Endothelial cell of umbilical vein (primary cell): ENCODE measurements around the gene ADGRD1. TPM values are rescaled to one million over a fixed set of nuclear protein-coding genes. Genes with fewer than 3 reads are reported as not detected.

Experiments
- BruUV-seq: library from RNA; stranded (reverse); fragments of 400-500 nt; replicated peaks from 2 replicates; lab custom pipeline; 2021; lab: Mats Ljungman, UMichigan
- CTCF ChIA-PET: fragments of 300-600, 350-600 bp; sonication (Branson Sonifier 250); formaldehyde crosslinking; loops from one replicate; lab custom pipeline; 2021; ENCODE audit warnings: antibody characterized with exemption, inconsistent platforms; lab: Charles Lee
- POLR2A ChIA-PET: fragments of 300-600, 350-600 bp; sonication (Branson Sonifier 250); formaldehyde crosslinking; loops from one replicate; lab custom pipeline; 2021; ENCODE audit warnings: antibody characterized with exemption, inconsistent platforms; lab: Charles Lee
- DNase-seq: peaks from one replicate; pipeline ENCODE4 v3.0.0-alpha.2; 2011; ENCODE audit warnings: low read depth, low spot score
- FAIRE-seq: peaks from 2 replicates; lab custom pipeline; 2011; peaks lifted over from hg19 to GRCh38; lab: Jason Lieb, UNC
- H2AFZ ChIP-seq: 2 replicates; pipeline ENCODE4 v1.6.0; 2012; ENCODE audit warnings: low read depth, low read length, control low read depth, inconsistent platforms
- H3K27ac ChIP-seq: 2 replicates; pipeline ENCODE4 v1.5.1; 2011; ENCODE audit warnings: low read depth, mild to moderate bottlenecking, control low read depth, low read length, moderate library complexity; ENCODE audit not compliant: insufficient read depth
- H3K27me3 ChIP-seq, 2 experiments: 2 replicates each; pipeline versions ENCODE4 v1.6.0 to v1.6.1; 2011; ENCODE audit warnings: low read length in 2 of 2, mixed read lengths in 1 of 2; ENCODE audit not compliant: control insufficient read depth in 2 of 2, insufficient read depth in 2 of 2
- H3K36me3 ChIP-seq, 2 experiments: 2 replicates in 1 of 2; 3 replicates in 1 of 2; pipeline ENCODE4 v1.5.1; 2011; ENCODE audit warnings: low read length in 2 of 2, mild to moderate bottlenecking in 1 of 2, moderate library complexity in 1 of 2; ENCODE audit not compliant: control insufficient read depth in 2 of 2, insufficient read depth in 2 of 2; ENCODE audit errors: extremely low read depth in 1 of 2
- H3K4me1 ChIP-seq: 3 replicates; pipeline ENCODE4 v1.5.1; 2011; ENCODE audit warnings: mild to moderate bottlenecking, low read length; ENCODE audit not compliant: control insufficient read depth, insufficient read depth; ENCODE audit errors: extremely low read depth
- H3K4me2 ChIP-seq: 2 replicates; pipeline ENCODE4 v1.6.1; 2011; ENCODE audit warnings: low read length, control low read depth, mixed read lengths; ENCODE audit not compliant: insufficient read depth
- H3K4me3 ChIP-seq, 3 experiments: fragments of 200-600 bp in 1 of 3; sonication (generic), shearing (Covaris generic) in 1 of 3; replicated peaks in 1 of 3; 2 replicates each; pipeline ENCODE4 v1.5.1; 2011 to 2016; ENCODE audit warnings: control low read depth in 3 of 3, low read length in 3 of 3, mild to moderate bottlenecking in 2 of 3, inconsistent platforms in 1 of 3, low read depth in 1 of 3, moderate library complexity in 1 of 3; ENCODE audit not compliant: insufficient read depth in 1 of 3
- H3K79me2 ChIP-seq: 2 replicates; pipeline ENCODE4 v1.6.0; 2012; ENCODE audit warnings: low read length, inconsistent platforms; ENCODE audit not compliant: control insufficient read depth, insufficient read depth
- H3K9ac ChIP-seq: replicated peaks from 2 replicates; pipeline ENCODE3; 2011; ENCODE audit warnings: low read length, control low read depth; ENCODE audit not compliant: insufficient read depth; ENCODE audit errors: extremely low read depth
- H3K9me1 ChIP-seq: replicated peaks from 3 replicates; pipeline ENCODE4 v1.6.0; 2011; ENCODE audit warnings: mild to moderate bottlenecking, low read length; ENCODE audit not compliant: control insufficient read depth, insufficient read depth; ENCODE audit errors: extremely low read depth
- H3K9me3 ChIP-seq: replicated peaks from 2 replicates; pipeline ENCODE4 v1.5.1; 2012; ENCODE audit warnings: low read length, inconsistent platforms; ENCODE audit not compliant: control insufficient read depth, insufficient read depth
- H4K20me1 ChIP-seq: replicated peaks from 2 replicates; pipeline ENCODE3; 2011; ENCODE audit warnings: mild to moderate bottlenecking, low read length; ENCODE audit not compliant: control insufficient read depth, insufficient read depth; ENCODE audit errors: extremely low read depth
- EZH2 ChIP-seq: IDR thresholded peaks from 2 replicates; pipeline ENCODE4 v1.6.1; 2012; ENCODE audit warnings: borderline replicate concordance, low read depth, mild to moderate bottlenecking, moderate library complexity, low read length, inconsistent platforms; ENCODE audit not compliant: severe bottlenecking
- FOS ChIP-seq: IDR thresholded peaks from 2 replicates; pipeline ENCODE4 v1.6.1; 2011; ENCODE audit warnings: mild to moderate bottlenecking, low read length, moderate library complexity, borderline replicate concordance; ENCODE audit not compliant: insufficient read depth
- GATA2 ChIP-seq: IDR thresholded peaks from 2 replicates; pipeline ENCODE4 v1.7.0; 2011; ENCODE audit warnings: low read depth, mild to moderate bottlenecking, moderate library complexity, mixed read lengths, low read length; ENCODE audit not compliant: insufficient read length, insufficient read depth
- JUN ChIP-seq: IDR thresholded peaks from 2 replicates; pipeline ENCODE4 v1.6.1; 2011; ENCODE audit warnings: borderline replicate concordance, low read depth; ENCODE audit not compliant: insufficient read length, insufficient read depth
- MYC ChIP-seq: IDR thresholded peaks from one replicate; pipeline ENCODE4 v1.6.1; 2011; ENCODE audit warnings: mild to moderate bottlenecking, low read depth, low read length
- POLR2A ChIP-seq: IDR thresholded peaks from 2 replicates; pipeline ENCODE4 v1.6.1; 2012; ENCODE audit warnings: low read depth, mild to moderate bottlenecking, control low read depth, low read length
- POLR2AphosphoS5 ChIP-seq: IDR thresholded peaks from 2 replicates; pipeline ENCODE4 v1.6.1; 2012; ENCODE audit warnings: low read depth, mild to moderate bottlenecking, control low read depth, low read length, moderate library complexity; ENCODE audit not compliant: insufficient read depth
- dilution Hi-C: fragments of 300-500 bp; cut with MboI; formaldehyde crosslinking; loops from one replicate; pipeline ENCODE4 v1.15.0; 2019; ENCODE audit warnings: low sequenced_read_pairs; ENCODE audit not compliant: extremely low pct_ligation_motif_present
- intact Hi-C: fragments of 100-400 bp; cut with micrococcal nuclease; formaldehyde crosslinking; loops from one replicate; pipeline ENCODE4 v1.10.0; 2022
- polyA plus RNA-seq, 4 experiments: library from polyadenylated mRNA; depleted of rRNA in 3 of 4; stranded (reverse) in 3 of 4; unstranded in 1 of 4; fragments of >200 nt; gene quantifications; 2 replicates each; pipeline versions ENCODE4 v1.2.1 to v1.2.3, GENCODE V29; 2011 to 2012; ENCODE audit warnings: missing spikeins in 1 of 4
- total RNA-seq: library from RNA; stranded (reverse); gene quantifications from 2 replicates; pipeline ENCODE4 v1.2.3, GENCODE V29; 2021
- TF ChIP-seq, protein P1 (sequence below), 2 donors: IDR thresholded peaks; 1 replicate in 1 of 2; 2 replicates in 1 of 2; pipeline ENCODE4 v1.5.1; 2011; ENCODE audit warnings: low read length in 2 of 2, mild to moderate bottlenecking in 2 of 2, moderate library complexity in 2 of 2, control low read depth in 1 of 2, inconsistent platforms in 1 of 2, low read depth in 1 of 2; ENCODE audit not compliant: insufficient read depth in 1 of 2; ENCODE audit errors: extremely low read depth in 1 of 2
- TF ChIP-seq, protein P2 (sequence below): IDR thresholded peaks from 2 replicates; pipeline ENCODE4 v1.6.1; 2011; ENCODE audit not compliant: insufficient read depth, insufficient read length

The ADGRD1 gene
- total and polyA plus RNA-seq, 2 donors (not counting 3 experiments of a cell fraction or from before 2014, with no cell fraction given) = 0.07 TPM; not detected in 1

- H3K4me3 ChIP-seq = no peak overlapping the region
- H2AFZ ChIP-seq = no peak overlapping the region
- no peak overlapping the region for H3K27ac ChIP-seq
- no peaks in the 10 kb centered on the region for H3K79me2 ChIP-seq
- H3K4me1 ChIP-seq = no peaks in the 10 kb centered on the region
- DNase-seq (no peak), FAIRE-seq (no peak)
- TF ChIP-seq, protein P1, sequence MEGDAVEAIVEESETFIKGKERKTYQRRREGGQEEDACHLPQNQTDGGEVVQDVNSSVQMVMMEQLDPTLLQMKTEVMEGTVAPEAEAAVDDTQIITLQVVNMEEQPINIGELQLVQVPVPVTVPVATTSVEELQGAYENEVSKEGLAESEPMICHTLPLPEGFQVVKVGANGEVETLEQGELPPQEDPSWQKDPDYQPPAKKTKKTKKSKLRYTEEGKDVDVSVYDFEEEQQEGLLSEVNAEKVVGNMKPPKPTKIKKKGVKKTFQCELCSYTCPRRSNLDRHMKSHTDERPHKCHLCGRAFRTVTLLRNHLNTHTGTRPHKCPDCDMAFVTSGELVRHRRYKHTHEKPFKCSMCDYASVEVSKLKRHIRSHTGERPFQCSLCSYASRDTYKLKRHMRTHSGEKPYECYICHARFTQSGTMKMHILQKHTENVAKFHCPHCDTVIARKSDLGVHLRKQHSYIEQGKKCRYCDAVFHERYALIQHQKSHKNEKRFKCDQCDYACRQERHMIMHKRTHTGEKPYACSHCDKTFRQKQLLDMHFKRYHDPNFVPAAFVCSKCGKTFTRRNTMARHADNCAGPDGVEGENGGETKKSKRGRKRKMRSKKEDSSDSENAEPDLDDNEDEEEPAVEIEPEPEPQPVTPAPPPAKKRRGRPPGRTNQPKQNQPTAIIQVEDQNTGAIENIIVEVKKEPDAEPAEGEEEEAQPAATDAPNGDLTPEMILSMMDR (IDR thresholded peaks at IDR 0.05; ENCODE audit: extremely low read depth in 1 of 2, insufficient read depth in 1 of 2, low read depth in 1 of 2, low read length in 2 of 2) = no peak
- TF ChIP-seq FOS (no peak), GATA2 (no peak), POLR2AphosphoS5 (no peak), POLR2A (no peak), JUN (no peak), EZH2 (no peak), MYC (no peak)
- TF ChIP-seq, protein P2, sequence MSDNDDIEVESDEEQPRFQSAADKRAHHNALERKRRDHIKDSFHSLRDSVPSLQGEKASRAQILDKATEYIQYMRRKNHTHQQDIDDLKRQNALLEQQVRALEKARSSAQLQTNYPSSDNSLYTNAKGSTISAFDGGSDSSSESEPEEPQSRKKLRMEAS = no peak
- BruUV-seq = no TSS peak
- no peaks in the 10 kb centered on the region for H3K27me3 ChIP-seq
- no peak overlapping the region for H3K4me2 ChIP-seq
- H3K36me3 ChIP-seq = no peaks in the 10 kb centered on the region
- intact Hi-C loops = no loop called here
- dilution Hi-C loops = no loop called here
- no peaks in the 10 kb centered on the region for H4K20me1 ChIP-seq
- ChIA-PET CTCF (no interaction called here), POLR2A (no interaction called here)
- H3K9me1 ChIP-seq = no peaks in the 10 kb centered on the region
- no peaks in the 10 kb centered on the region for H3K9me3 ChIP-seq
- no peak overlapping the region for H3K9ac ChIP-seq
Observed at GRCh38 chr12:131006036-131006735, 52.5 kb downstream of the ADGRD1 start.
